OCI-LY7 (cell line): ENCODE measurements around the gene ROS1. TPM values are rescaled to one million over a fixed set of nuclear protein-coding genes. Genes with fewer than 3 reads are reported as not detected.

Experiments used
- BruUV-seq: library from RNA; stranded (reverse); fragments of 400-500 nt; replicated peaks from 2 replicates; lab custom pipeline; 2021; lab: Mats Ljungman, UMichigan
- CTCF ChIA-PET: fragments of 300-600 bp; sonication (Branson Sonifier 250); formaldehyde crosslinking; loops from one replicate; lab custom pipeline; 2022; ENCODE audit warnings: antibody characterized with exemption; ENCODE audit not compliant: unreplicated experiment; lab: Charles Lee
- POLR2A ChIA-PET: fragments of 300-600 bp; sonication (Branson Sonifier 250); formaldehyde crosslinking; loops from one replicate; lab custom pipeline; 2022; ENCODE audit warnings: antibody characterized with exemption; lab: Charles Lee
- DNase-seq: peaks from one replicate; pipeline ENCODE4 v3.0.0-alpha.2; 2015; ENCODE audit warnings: low spot score
- H2AFZ ChIP-seq: fragments of 200-600 bp; sonication (generic), shearing (Covaris generic); 2 replicates; pipeline ENCODE4 v1.6.1; 2014; ENCODE audit warnings: mild to moderate bottlenecking, antibody characterized with exemption, low read length, moderate library complexity
- H3K27ac ChIP-seq: fragments of 200-600 bp; sonication (generic); 2 replicates; pipeline ENCODE4 v1.5.1; 2014; ENCODE audit warnings: mixed run types, low read depth, mild to moderate bottlenecking, moderate library complexity, low read length, inconsistent platforms; ENCODE audit not compliant: poor library complexity, severe bottlenecking
- H3K36me3 ChIP-seq: fragments of 200-600 bp; sonication (generic); 2 replicates; pipeline ENCODE4 v1.6.1; 2014; ENCODE audit warnings: mild to moderate bottlenecking, antibody characterized with exemption, low read length, moderate library complexity, mixed read lengths; ENCODE audit not compliant: insufficient read depth
- H3K4me1 ChIP-seq: fragments of 200-600 bp; sonication (generic); 2 replicates; pipeline ENCODE4 v1.5.1; 2014; ENCODE audit warnings: mild to moderate bottlenecking, low read length; ENCODE audit not compliant: insufficient read depth, poor library complexity, severe bottlenecking
- H3K4me2 ChIP-seq: fragments of 200-600 bp; sonication (generic); 2 replicates; pipeline ENCODE4 v1.6.1; 2014; ENCODE audit warnings: mild to moderate bottlenecking, low read length
- H3K4me3 ChIP-seq: fragments of 200-600 bp; sonication (generic); 2 replicates; pipeline ENCODE4 v1.5.1; 2014; ENCODE audit warnings: mild to moderate bottlenecking, low read depth, low read length; ENCODE audit not compliant: poor library complexity, severe bottlenecking
- H3K79me2 ChIP-seq: fragments of 200-600 bp; sonication (generic); 2 replicates; pipeline ENCODE4 v1.6.1; 2016; ENCODE audit warnings: low read depth, mild to moderate bottlenecking, low read length, moderate library complexity, mixed read lengths; ENCODE audit not compliant: insufficient read depth
- H3K9me2 ChIP-seq: fragments of 200-600 bp; sonication (generic); 2 replicates; pipeline ENCODE4 v1.6.1; 2016; ENCODE audit warnings: mild to moderate bottlenecking, low read length, mixed read lengths; ENCODE audit not compliant: insufficient read depth
- H3K9me3 ChIP-seq: fragments of 200-600 bp; sonication (generic); 2 replicates; pipeline ENCODE4 v1.6.1; 2014; ENCODE audit warnings: mild to moderate bottlenecking, mixed run types, low read length, mixed read lengths
- H4K20me1 ChIP-seq: fragments of 200-600 bp; sonication (generic); 2 replicates; pipeline ENCODE4 v1.6.1; 2014; ENCODE audit warnings: mild to moderate bottlenecking, antibody characterized with exemption, low read length, moderate library complexity, mixed read lengths; ENCODE audit not compliant: insufficient read depth
- CTCF ChIP-seq: fragments of 200-600 bp; sonication (generic); conservative IDR thresholded peaks from 2 replicates; pipeline ENCODE4 v1.5.1; 2014; ENCODE audit warnings: mild to moderate bottlenecking, antibody characterized with exemption, low read length, moderate library complexity, mixed read lengths
- EZH2phosphoT487 ChIP-seq: fragments of 200-600 bp; sonication (generic); IDR thresholded peaks from 2 replicates; pipeline ENCODE4 v1.6.1; 2018; ENCODE audit warnings: low read depth, borderline replicate concordance, mild to moderate bottlenecking, mixed run types, antibody characterized with exemption, low read length, moderate library complexity, mixed read lengths
- intact Hi-C: fragments of 100-400 bp; cut with micrococcal nuclease; formaldehyde crosslinking; loops from one replicate; pipeline ENCODE4 v1.10.0; 2022; ENCODE audit not compliant: unreplicated experiment
- total RNA-seq, 2 experiments: library from RNA; depleted of rRNA in 1 of 2; stranded (reverse); fragments of >200 nt in 1 of 2; shearing (Covaris generic) in 1 of 2; gene quantifications; 2 replicates each; pipeline ENCODE4 v1.2.3, GENCODE V29; 2014 to 2022

The ROS1 gene
- total RNA-seq, 2 experiments from 2014 or later: not detected

- DNase-seq: no peak
- TF ChIP-seq EZH2phosphoT487 (no peak), CTCF (no peak)
- no peaks in the 10 kb centered on the region for H3K9me2 ChIP-seq
- no peak overlapping the region for H2AFZ ChIP-seq
- BruUV-seq: no TSS peak
- intact Hi-C loops: no loop called here
- H4K20me1 ChIP-seq: no peaks in the 10 kb centered on the region
- H3K36me3 ChIP-seq: no peaks in the 10 kb centered on the region
- no peak overlapping the region for H3K4me2 ChIP-seq
- no peaks in the 10 kb centered on the region for H3K79me2 ChIP-seq
- ChIA-PET CTCF (no interaction called here), POLR2A (interaction anchor here (0.7 kb wide), 1 partner anchor 15 kb away, joined by 3 read pairs; no protein-coding TSS in a partner anchor)
- no peak overlapping the region for H3K4me3 ChIP-seq
- no peak overlapping the region for H3K27ac ChIP-seq
- no peaks in the 10 kb centered on the region for H3K4me1 ChIP-seq
- H3K9me3 ChIP-seq: no peaks in the 10 kb centered on the region
These were observed 155.5 kb downstream of the ROS1 start for GRCh38 chr6:117270055-117270842.

- no peak overlapping the region for H3K4me2 ChIP-seq
- BruUV-seq: no TSS peak
- no peaks in the 10 kb centered on the region for H3K9me2 ChIP-seq
- TF ChIP-seq CTCF (no peak), EZH2phosphoT487 (no peak)
- H3K4me1 ChIP-seq: no peaks in the 10 kb centered on the region
- CTCF ChIA-PET: no interaction called here
- POLR2A ChIA-PET: interaction anchor here (0.7 kb wide), 1 partner anchor 15 kb away, joined by 3 read pairs; no protein-coding TSS in a partner anchor
- H3K36me3 ChIP-seq: no peaks in the 10 kb centered on the region
- no peaks in the 10 kb centered on the region for H3K79me2 ChIP-seq
- H4K20me1 ChIP-seq: no peaks in the 10 kb centered on the region
- H3K9me3 ChIP-seq: no peaks in the 10 kb centered on the region
- no peak overlapping the region for H3K27ac ChIP-seq
- no peak overlapping the region for H2AFZ ChIP-seq
- intact Hi-C loops: no loop called here
- DNase-seq: no peak
- H3K4me3 ChIP-seq: no peak overlapping the region
These were observed 156.1 kb downstream of the ROS1 start for GRCh38 chr6:117269638-117270054.

- TF ChIP-seq CTCF: no peak
- no peak for TF ChIP-seq EZH2phosphoT487
- DNase-seq: no peak
- no peaks in the 10 kb centered on the region for H3K9me2 ChIP-seq
- no peak overlapping the region for H3K4me3 ChIP-seq
- H2AFZ ChIP-seq: no peak overlapping the region
- no peak overlapping the region for H3K4me2 ChIP-seq
- no TSS peak for BruUV-seq
- intact Hi-C loops: no loop called here
- H3K4me1 ChIP-seq: no peaks in the 10 kb centered on the region
- H4K20me1 ChIP-seq: no peaks in the 10 kb centered on the region
- ChIA-PET POLR2A (no interaction called here), CTCF (no interaction called here)
- H3K27ac ChIP-seq: no peak overlapping the region
- no peaks in the 10 kb centered on the region for H3K79me2 ChIP-seq
- no peaks in the 10 kb centered on the region for H3K36me3 ChIP-seq
- H3K9me3 ChIP-seq: no peaks in the 10 kb centered on the region
These were observed 156.8 kb downstream of the ROS1 start for GRCh38 chr6:117268924-117269323.
